Fibroblast of skin of back (primary cell): ENCODE data around the gene PTCHD1.
A peak's percentile ranks its signal among the peaks of the same experiment; 100 is the strongest.

ENCODE experiments used
- DNase-seq: peaks from one replicate; pipeline ENCODE4 v3.0.0-alpha.2; 2013

Gene PTCHD1

GRCh38 chrX:23356189-23356588 is 21.5 kb downstream of the PTCHD1 start:
- no peak for DNase-seq

DNA sequence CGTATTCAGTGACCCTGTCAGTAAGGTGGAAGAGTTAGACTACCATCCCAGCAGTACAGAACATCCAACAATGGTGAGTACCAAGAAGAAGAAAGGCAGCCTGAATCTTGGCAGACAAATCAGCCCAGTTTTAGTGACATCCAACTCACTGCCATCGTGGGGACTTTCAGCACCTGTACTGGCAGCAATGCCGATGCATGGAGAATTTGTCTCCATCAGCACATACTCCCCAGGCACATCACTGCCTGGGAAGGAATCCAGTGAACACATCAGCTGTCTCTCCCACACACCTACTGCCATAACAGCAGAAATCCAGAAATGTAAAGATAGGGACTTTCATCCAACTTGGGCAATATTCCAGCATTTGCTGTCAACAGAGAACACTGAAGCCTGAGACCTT is 29.8 kb downstream of the PTCHD1 start:
- DNase-seq: no peak

DNA sequence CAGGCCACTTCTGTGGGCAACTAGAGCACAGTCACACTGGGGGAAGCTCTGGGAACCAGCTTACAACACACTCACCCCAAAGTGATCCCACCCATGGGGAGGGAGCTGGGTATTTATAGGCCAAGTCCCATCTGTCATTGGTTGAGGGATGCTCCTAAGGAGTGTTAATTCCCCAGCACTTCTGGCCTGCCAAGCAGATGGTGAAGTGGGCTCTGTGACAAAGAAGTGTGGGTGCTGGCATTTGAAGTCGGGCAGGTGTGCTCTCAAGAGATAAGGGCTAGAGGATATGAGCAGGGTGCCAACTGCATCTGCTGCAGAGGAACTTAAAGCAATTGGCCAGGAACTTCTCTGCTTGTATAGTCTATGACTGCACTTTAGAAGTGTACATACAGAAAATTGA is 30.9 kb downstream of the PTCHD1 start:
- no peak for DNase-seq

- DNase-seq: no peak
Measured at GRCh38 chrX:23366914-23367313, 32.3 kb downstream of the PTCHD1 start.

GRCh38 chrX:23369027-23369426 is 34.4 kb downstream of the PTCHD1 start:
- no peak for DNase-seq

DNA sequence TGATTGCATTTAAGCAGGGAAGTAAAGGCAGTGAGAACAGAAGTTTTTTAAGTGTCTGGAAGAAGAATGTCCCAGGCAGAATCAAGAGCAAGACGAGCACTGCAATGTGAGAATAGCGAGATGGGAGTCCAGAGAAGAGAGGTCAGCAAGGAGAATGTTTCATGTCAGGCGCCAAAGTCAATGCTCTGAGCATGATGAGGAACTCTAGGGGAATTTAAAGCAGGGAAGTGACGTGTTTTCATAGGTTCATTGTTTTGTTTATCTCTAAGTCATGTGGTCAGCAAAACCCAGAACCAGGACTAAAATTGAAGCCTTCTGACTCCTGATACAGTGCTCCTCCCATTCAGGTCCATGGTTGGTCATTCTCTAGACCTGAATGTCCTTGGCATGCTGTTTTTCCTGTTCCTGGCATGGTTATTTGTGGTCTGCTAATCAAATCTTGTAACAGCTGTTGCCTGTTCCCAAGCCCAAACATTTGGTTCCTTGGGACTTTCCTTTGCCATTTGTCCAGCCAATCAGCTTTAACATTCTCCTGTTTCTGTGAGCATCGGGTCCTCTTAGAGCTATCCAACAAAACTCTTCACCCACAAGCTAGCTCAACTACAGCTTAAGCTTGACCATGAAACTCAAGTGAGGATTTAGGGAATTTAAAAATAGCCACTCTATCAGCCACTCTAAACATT is 37.7 kb downstream of the PTCHD1 start:
- DNase-seq: no peak

DNA sequence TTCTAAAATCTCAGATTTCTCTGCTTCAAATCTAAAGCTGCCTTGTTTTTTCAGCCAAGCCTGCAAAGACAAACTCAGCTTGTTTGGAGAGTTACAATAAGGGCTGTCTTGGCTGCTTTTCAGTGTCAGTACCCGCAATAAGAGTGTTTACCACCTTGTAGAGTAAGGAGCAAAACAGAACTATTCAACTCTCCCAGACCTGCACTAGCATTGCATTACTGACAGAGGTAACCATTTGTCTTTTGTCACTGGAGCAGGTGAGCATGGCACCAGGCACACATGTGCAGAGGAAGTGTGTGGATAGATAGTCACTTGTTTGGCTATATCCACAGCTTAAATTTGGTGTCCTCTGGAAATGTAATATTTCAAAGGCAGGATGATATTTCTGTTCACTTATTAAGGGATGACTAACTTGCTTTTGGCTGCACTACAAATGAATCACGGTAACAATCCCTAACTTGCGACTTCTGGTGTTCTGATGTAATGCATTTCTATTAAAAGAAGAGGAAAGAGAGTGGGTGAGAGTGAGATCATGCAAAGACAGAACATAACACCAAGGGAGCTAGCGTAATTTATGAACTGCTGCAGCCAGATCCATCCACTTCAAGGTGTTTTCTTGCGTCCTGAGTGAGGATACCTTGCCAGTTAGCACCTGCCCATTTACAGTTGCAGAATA is 38.6 kb downstream of the PTCHD1 start:
- peak; percentile 76 for DNase-seq

DNA sequence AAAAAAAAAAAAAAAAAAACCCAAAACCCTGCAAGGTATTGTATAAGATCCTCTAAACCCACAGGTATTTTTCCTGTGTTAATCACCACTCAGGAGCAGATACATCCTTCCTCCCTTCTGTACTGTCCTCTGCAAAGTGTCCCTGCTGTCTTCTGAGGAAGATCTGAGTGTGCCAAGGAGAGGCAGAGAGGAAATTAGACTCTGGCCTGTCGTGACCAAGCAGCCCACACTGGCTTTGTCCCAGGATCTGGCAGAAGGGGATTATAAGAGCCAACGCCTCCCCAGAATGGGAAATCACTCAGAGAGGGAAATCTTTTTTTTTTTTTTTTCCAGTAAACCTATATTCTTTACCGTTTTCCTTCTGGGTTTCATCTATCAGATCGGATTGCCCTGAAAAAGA is 39.6 kb downstream of the PTCHD1 start:
- no peak for DNase-seq

- DNase-seq: no peak
Measured at GRCh38 chrX:23376581-23376980, 41.9 kb downstream of the PTCHD1 start.

DNA sequence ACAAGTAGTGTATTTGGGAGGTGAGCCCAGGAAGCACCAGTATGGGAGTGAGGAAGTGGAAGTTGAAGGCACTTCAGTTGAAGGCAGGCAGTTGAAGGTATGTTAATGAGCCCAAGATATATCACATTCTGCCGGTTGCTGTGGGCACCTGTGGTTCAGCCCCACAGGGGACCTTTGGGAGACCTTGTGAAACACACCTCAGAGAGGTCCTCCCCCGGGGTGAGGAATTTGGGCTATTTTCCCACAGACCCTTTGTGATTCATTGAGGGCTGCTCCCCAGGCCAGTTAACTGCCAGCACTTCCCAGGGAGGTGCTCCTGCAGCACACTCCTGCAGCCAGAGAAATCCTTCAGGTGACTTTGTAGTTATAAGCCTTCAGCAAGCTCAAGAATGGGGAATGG is 45.9 kb downstream of the PTCHD1 start:
- no peak for DNase-seq

- no peak for DNase-seq
Measured at GRCh38 chrX:23381099-23382087, 46.7 kb downstream of the PTCHD1 start.

- no peak for DNase-seq
Measured at GRCh38 chrX:23382572-23382971, 47.9 kb downstream of the PTCHD1 start.

- peak; percentile 74 for DNase-seq
Measured at GRCh38 chrX:23383411-23383810, 48.8 kb downstream of the PTCHD1 start.

- no peak for DNase-seq
Measured at GRCh38 chrX:23385242-23385641, 50.6 kb downstream of the PTCHD1 start.

GRCh38 chrX:23386260-23386659 is 51.6 kb downstream of the PTCHD1 start:
- DNase-seq: no peak

GRCh38 chrX:23386726-23387125 is 52.1 kb downstream of the PTCHD1 start:
- no peak for DNase-seq

GRCh38 chrX:23387550-23388184 is 53.0 kb downstream of the PTCHD1 start:
- DNase-seq: peak; percentile 74

- DNase-seq: no peak
Measured at GRCh38 chrX:23389196-23389792, 54.6 kb downstream of the PTCHD1 start.

DNA sequence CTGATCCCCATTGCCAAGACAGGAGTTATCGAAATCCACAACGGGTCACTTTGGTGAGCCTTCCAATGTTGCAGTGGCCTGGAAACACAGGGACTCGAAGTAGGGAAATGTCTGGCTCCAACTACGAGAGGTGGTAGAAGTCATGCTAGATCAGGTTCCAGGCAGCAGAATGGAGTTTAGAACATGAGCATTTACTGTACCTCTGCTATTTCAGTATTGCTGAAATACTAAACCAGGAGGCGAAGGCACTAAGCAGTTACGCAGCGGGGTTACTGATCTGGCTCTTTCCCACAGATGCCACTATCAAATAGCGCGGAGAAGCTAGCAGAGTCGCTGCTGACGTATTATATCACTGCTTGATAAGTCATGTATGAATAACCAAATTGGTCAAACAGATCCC is 56.3 kb downstream of the PTCHD1 start:
- DNase-seq: no peak

DNA sequence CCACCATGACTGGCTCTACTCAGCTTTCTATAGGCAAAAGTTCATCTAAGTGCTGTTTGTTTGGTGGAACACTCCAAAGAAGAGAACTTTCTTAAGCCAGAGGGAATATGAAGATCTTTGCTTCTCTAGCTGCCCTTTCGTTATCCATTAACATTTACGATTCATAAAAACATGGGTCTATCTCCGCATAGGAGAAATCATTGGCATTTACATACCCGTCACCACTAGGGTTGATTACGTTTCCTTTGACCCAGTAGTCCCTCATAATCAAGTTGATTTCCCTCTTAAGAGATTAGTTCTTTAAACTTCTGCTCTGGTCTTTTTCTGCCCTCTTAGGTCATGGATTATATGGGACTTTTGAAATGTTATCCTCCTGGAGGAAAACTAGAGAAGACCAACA is 57.5 kb downstream of the PTCHD1 start:
- DNase-seq: no peak

DNA sequence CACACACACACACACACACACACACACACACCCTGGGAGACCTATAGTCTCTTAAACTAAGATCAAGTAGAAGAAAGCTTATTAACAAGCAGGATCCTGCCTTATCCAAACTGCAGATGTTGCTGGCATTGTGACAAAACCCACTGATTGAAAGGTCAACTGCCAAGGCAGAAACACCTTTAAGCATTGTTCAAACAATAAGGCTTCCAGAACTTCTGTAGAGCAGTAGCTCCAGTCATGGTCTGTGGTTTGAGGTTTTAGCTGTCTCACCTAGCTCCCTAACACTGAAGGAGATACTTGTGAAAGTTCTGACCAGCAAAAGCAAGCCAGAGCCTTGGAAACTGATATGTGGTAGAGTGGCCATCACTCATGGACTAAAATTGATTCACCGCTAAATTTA is 59.8 kb downstream of the PTCHD1 start:
- no peak for DNase-seq

GRCh38 chrX:23396263-23396662 is 61.6 kb downstream of the PTCHD1 start:
- no peak for DNase-seq
